HG02642 (cell line): ENCODE data around the gene DYNC1I1.

Source experiments
- ATAC-seq: cut with Tn5 transposase; IDR thresholded peaks from one replicate; pipeline ENCODE4 v1.9.1; 2021; ENCODE audit warnings: mild to moderate bottlenecking; ENCODE audit not compliant: unreplicated experiment, poor library complexity

The DYNC1I1 gene

GRCh38 chr7:95772298-95772770, at the start of gene DYNC1I1:
Gene DYNC1I1, plus strand, starts transcription at chr7:95772554. Its CDS starts 32,176 bp downstream, at chr7:95804730.
- ATAC-seq: peak; percentile 95

GRCh38 chr7:95723583-95724180, 48.7 kb upstream of the DYNC1I1 start:
- ATAC-seq: no peak

- no peak for ATAC-seq
Observed at GRCh38 chr7:95725205-95725604, 47.1 kb upstream of the DYNC1I1 start.

GRCh38 chr7:95730493-95731280, 41.7 kb upstream of the DYNC1I1 start:
- ATAC-seq: no peak

GRCh38 chr7:95736635-95737034, 35.7 kb upstream of the DYNC1I1 start:
- no peak for ATAC-seq

GRCh38 chr7:95737828-95738505, 34.4 kb upstream of the DYNC1I1 start:
- no peak for ATAC-seq

GRCh38 chr7:95749044-95749443, 23.3 kb upstream of the DYNC1I1 start:
- ATAC-seq: no peak

GRCh38 chr7:95749515-95749914, 22.8 kb upstream of the DYNC1I1 start:
- ATAC-seq: no peak

GRCh38 chr7:95753440-95753839, 18.9 kb upstream of the DYNC1I1 start:
- ATAC-seq: no peak

- no peak for ATAC-seq
Observed at GRCh38 chr7:95755277-95755934, 16.9 kb upstream of the DYNC1I1 start.

GRCh38 chr7:95758187-95758586, 14.2 kb upstream of the DYNC1I1 start:
- ATAC-seq: no peak

- no peak for ATAC-seq
Observed at GRCh38 chr7:95766086-95766485, 6.3 kb upstream of the DYNC1I1 start.

GRCh38 chr7:95766657-95767056, 5.7 kb upstream of the DYNC1I1 start:
- no peak for ATAC-seq

- ATAC-seq: peak; percentile 14
Observed at GRCh38 chr7:95772771-95773581, 622 bp downstream of the DYNC1I1 start.

GRCh38 chr7:95776561-95777185, 4.3 kb downstream of the DYNC1I1 start:
- ATAC-seq: no peak

GRCh38 chr7:95777269-95777668, 4.9 kb downstream of the DYNC1I1 start:
- no peak for ATAC-seq

- no peak for ATAC-seq
Observed at GRCh38 chr7:95780665-95781064, 8.3 kb downstream of the DYNC1I1 start.

- no peak for ATAC-seq
Observed at GRCh38 chr7:95781961-95782586, 9.7 kb downstream of the DYNC1I1 start.

GRCh38 chr7:95784796-95785195, 12.4 kb downstream of the DYNC1I1 start:
- ATAC-seq: no peak
